Lower leg skin (tissue), 3 donors: Measurements from ENCODE around the gene NELL1.

ENCODE experiments used
- CTCF ChIP-seq, 3 donors: fragments of 450-650 bp; IDR thresholded peaks; one replicate each; pipeline ENCODE4 v1.5.1; 2016; ENCODE audit warnings: antibody characterized with exemption in 3 of 3, mild to moderate bottlenecking in 3 of 3, moderate library complexity in 2 of 3
- POLR2A ChIP-seq, 2 donors: fragments of 450-650 bp; IDR thresholded peaks; one replicate each; pipeline ENCODE4 v1.6.1; 2016 to 2017; ENCODE audit warnings: antibody characterized with exemption in 2 of 2, mild to moderate bottlenecking in 1 of 2, moderate library complexity in 1 of 2

DNA sequence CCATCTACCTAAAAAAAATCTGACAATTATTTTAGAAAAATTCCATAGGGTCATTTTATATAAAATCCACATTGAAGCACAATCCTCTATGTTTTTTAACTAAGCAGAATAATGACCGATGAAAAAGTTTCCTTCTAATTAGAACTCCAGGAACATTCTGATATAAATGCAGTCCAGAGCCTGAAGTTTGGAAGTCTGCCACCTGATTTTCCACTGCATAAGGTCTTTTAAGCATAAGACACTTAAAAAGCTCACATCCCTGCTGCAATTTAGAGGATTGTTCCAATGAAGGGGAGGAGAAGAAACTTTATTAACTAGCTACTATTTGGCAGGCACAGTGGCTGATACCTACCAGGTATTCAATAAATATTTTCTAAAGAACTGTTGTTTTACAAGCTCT, 953.2 kb downstream of the NELL1 start:
- TF ChIP-seq CTCF (IDR thresholded peaks at IDR 0.05) = no peak
- no peak for TF ChIP-seq POLR2A (IDR thresholded peaks at IDR 0.05)
